AG08396 (cell line): ENCODE measurements around the gene DLK1.

Experiments
- DNase-seq: peaks from one replicate; pipeline ENCODE4 v3.0.0; 2012; ENCODE audit warnings: low spot score, mixed read lengths

DLK1 gene

GRCh38 chr14:100734031-100734990 lies 7.6 kb downstream of the DLK1 start:
- no peak for DNase-seq

- no peak for DNase-seq
Measured at GRCh38 chr14:100735271-100735670, 8.6 kb downstream of the DLK1 start.

DNA sequence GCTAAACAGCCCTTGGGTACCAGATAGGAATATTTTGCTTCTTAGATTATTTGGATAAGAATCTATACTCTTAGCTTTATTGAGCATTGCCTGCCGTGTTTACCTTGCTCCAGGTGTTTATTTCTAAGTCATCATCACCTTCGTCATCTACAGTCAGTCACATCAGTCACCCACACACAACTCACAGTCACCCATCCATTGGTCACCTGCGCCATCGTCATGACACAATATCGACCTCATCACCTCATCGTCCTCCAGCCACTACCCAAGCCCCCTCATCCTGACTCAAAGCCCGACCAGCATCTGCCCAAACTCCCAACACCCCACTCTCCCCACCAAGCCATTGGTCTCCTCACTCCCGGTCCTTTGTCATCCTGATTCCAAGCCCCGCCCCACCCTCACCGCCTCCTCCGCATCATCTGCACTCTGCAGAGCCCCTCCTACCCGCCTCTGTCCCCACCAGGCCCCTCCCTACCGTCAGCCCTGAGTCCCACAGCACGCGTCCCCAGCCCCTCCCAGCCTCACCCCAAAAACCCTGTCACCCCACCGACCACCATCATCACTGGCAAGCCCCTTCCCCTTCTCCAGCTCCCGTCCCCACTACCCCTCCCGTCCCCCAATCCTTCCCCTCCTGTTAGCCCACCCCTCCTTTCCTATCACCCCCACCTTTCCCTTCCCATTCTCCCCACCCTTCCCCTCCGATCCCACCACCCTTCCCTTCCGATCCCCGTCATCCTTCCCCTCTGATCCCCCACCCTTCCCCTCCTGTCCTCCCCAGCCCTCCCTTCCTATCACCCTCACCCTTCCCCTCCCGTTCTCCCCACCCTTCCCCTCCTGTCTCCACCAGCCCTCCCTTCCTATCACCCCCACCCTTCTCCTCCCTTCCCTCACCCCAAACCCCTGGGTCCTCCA lies 9.8 kb downstream of the DLK1 start:
- DNase-seq = no peak

- DNase-seq = no peak
Measured at GRCh38 chr14:100737526-100737925, 10.8 kb downstream of the DLK1 start.

DNA sequence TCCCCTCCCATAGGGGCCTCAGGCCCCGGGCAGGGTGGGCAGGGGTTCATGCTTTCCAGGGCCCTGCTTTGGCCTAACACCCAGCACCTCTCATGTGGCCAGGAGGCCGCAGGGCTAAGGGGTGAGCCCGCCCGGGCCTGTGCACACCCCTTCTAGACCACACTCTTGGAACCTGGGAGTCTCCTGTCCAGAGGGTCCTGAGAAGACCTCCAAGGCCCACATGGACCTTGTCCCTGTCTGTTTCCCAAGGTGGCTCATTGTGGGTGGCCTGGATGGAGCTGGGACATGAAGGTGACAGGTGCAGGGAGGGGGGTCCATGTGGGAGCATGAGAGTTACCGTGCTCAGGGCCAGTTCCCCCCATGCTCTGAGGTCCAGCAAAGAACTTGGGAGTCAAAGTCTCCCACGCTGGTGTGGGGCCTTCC lies 11.6 kb downstream of the DLK1 start:
- no peak for DNase-seq

- no peak for DNase-seq
Measured at GRCh38 chr14:100738704-100739131, 12.0 kb downstream of the DLK1 start.

- DNase-seq = no peak
Measured at GRCh38 chr14:100739306-100739705, 12.6 kb downstream of the DLK1 start.

GRCh38 chr14:100740196-100740825 lies 13.6 kb downstream of the DLK1 start:
- no peak for DNase-seq

DNA sequence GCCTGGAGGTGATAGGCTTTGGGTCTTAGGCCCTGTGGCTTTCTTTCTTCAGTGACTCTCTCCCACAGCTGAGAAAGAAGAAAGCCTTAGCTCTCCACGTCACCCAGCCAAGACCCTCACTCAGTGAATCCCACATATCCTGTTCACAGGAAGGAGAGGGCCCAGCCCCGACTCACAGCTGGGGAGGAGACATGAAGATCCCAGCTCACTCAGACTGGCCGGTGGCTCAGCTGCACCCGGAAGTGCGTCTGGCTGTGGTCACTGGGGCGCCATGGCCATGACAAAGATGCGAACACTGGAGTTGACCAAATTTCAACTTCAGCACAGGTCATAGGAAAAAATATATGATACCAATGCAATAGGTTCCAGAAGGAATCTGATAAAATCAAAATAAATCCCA lies 14.2 kb downstream of the DLK1 start:
- DNase-seq = no peak

DNA sequence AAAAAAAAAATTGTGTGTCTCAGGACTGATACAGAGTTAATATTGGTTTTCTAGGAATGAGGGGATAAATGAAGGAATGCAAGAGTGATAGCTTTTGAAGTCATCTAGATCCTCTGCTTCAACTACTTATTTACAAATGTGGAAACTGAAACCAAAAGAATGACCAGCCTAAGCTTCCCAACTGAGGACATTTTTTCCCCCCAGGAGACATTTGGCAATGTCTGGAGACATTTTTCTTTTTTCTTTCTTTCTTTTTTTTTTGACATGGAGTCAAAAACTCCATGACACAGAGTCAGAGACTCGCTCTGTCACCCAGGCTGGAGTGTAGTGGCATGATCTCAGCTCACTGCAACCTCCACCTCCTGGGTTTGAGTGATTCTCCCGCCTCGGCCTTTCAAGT lies 15.3 kb downstream of the DLK1 start:
- DNase-seq = no peak

DNA sequence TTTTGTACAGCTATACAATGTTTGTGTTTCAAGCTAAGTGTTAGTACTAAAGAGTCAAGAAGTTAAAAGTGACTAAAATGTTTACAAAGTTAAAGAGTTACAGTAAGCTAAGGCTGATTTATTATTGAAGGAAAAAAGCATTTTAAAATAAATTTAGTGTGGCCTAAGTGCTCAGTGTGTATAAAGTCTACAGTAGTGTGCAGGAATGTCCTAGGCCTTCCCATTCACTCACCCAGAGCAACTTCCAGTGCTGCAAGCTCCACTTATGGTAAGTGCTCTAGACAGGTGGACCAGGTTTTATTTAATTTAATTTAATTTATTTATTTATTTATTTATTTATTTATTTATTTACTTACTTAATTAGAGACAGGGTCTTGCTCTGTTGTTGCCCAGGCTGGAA lies 19.6 kb downstream of the DLK1 start:
- DNase-seq = no peak

DNA sequence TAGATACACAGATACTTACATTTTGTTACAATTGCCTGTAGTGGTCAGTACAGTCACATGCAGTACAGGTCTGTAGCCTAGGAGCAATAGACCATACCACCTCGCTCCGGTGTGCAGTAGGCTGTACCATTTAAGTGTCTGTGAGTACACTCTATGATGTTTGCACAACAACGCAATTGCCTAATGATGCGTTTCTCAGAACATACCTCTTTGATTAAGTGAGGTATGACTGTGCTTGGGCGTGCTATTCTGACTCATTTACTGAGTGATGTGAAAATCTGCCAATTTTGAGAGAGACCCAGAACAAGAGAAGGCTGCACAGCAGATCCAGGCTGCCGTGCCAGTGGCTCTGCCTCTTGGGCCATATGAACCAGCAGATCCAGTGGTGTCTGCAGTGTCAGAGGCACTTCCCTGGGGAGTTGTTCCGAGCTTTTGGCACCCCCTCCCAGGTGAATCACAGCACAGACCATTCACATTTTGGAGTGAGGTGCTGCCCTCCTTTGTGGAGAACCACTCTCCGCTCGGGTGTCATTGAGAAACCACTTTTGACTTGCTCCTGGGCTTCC lies 20.4 kb downstream of the DLK1 start:
- peak; percentile 45 for DNase-seq

GRCh38 chr14:100747736-100748135 lies 21.0 kb downstream of the DLK1 start:
- DNase-seq = no peak

DNA sequence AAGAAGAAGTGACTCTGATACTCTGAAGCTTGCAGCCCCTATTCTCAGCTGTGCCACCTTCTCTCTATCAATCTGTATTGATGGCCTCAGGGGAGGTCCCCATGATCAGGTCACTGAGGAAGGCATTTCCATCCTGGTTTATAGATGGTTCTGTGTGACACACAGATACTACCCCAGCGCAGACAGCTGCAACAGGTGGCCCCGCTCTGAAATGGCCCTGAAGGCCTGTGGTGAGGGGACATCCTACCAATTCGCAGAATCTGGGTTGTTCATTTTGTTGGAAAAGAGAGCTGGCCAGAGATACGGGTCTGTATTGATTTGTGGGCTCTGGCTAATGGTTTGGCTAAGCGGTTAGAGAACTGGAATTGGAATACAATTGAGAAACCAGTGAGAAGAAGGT lies 21.7 kb downstream of the DLK1 start:
- DNase-seq = no peak

DNA sequence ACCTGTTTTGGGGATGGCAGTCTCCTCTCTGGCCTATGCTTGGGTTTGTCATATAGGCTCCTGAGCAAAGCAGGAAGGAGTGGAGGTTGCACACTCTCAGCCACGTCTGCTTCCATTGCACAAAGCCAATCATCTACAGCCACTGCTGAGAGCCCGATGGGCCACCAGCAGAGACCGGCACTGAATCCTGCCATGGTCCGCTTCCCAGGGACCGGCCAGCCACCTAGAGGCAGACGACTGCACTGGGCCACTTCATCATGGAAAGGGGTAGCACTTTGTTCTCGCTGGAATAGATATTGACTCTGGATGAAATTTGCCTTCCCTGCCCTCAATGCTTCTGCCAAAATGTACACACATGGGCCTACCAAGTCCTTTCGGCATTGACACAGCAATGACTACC lies 22.3 kb downstream of the DLK1 start:
- DNase-seq = no peak

- DNase-seq = no peak
Measured at GRCh38 chr14:100749967-100750597, 23.4 kb downstream of the DLK1 start.

- no peak for DNase-seq
Measured at GRCh38 chr14:100750762-100751699, 24.3 kb downstream of the DLK1 start.

DNA sequence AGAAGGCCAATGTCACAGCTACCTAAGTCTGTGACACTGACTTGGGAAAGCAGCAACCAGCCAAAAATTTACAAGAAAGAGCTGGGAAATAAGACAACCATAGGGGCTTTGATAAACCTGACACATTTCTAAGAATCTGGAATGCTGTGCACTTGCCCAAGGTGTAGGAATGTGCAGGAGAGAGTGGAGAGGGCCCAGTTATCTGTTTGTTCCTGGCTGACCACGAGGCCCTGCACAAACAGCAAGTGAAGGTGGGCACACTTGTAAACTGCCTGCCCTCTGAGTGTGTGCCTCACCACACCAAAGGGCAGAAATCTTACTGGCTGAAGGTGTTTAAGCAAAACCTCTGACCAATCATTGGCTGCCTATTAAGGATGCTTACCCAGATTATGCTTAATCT lies 27.3 kb downstream of the DLK1 start:
- DNase-seq = no peak

GRCh38 chr14:100755649-100756048 lies 29.0 kb downstream of the DLK1 start:
- DNase-seq = no peak

DNA sequence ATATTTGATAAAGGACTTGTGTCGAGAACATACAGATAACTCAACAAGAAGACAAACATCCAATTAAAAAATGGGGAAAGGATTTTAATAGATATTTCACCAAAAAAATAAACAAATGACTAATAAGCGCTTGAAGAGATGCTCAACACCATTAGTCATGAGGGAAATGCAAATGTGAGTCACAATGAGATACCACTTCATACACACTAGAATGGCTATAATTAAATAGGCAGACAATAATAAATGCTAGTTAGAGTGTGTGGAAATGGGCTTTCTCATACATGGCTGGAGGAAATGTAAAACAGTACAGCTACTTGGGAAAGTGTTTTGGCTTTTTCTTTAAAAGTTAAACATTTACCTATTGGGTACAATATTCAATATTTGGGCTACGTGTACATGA lies 34.8 kb downstream of the DLK1 start:
- DNase-seq = no peak
